RWPE1 (cell line): ENCODE data around the gene ARID1A.
A peak's percentile ranks its signal among the peaks of the same experiment; 100 is the strongest.
"Not testable (repeated sequence)": the region's sequence is repeated elsewhere in the genome, so short reads cannot be mapped to it uniquely, and the experiment has no call there.

Experiments
- CTCF ChIA-PET: fragments of 350-600 bp; sonication (Branson Sonifier 250); formaldehyde crosslinking; extraction: SDS; loops from one replicate; lab custom pipeline; 2021; lab: Yijun Ruan, JAX
- POLR2A ChIA-PET: fragments of 400-600 bp; formaldehyde crosslinking; extraction: SDS; loops from one replicate; lab custom pipeline; 2020; ENCODE audit warnings: antibody characterized with exemption; ENCODE audit not compliant: low non-redundant PET; lab: Yijun Ruan, JAX
- DNase-seq: peaks from one replicate; pipeline ENCODE4 v3.0.0; 2012; ENCODE audit warnings: low spot score
- H3K27ac ChIP-seq: fragments of 450-650 bp; 2 replicates; pipeline ENCODE4 v1.5.1; 2017
- TF ChIP-seq, protein P1 (sequence below): fragments of 450-650 bp; conservative IDR thresholded peaks from 2 replicates; pipeline ENCODE4 v1.5.1; 2017; ENCODE audit warnings: low read depth, mild to moderate bottlenecking

ARID1A gene

DNA sequence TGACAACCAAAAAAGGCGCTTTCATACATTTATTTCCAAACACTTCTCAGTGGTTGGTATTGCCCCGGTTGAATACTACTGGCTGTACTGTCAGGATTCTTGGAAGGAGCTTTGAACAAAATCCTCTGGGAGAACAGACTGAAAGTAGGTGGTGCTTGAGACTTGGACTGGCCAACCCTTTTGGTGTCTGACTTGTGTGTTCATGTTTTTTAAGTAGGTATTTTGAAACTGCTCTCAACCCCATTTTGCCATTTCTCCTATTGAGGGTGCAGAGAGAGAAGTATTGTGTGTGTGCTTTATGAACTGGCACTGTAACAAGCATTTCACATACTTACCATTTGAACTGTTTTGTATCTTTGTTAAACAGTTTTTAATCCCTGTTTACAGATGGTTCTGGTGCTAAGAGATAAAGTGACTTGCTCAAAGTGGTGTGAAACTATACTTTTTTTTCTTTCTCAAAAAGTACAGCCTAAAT is 21.2 kb downstream of the ARID1A start:
- ChIA-PET CTCF (interaction anchor here (1.2 kb wide), 1 partner anchor 115 kb away, joined by 3 read pairs; no protein-coding TSS in a partner anchor), POLR2A (interaction anchor here (0.7 kb wide), 1 partner anchor 1604 kb away, joined by 3 read pairs; no protein-coding TSS in a partner anchor)
- TF ChIP-seq, protein P1, sequence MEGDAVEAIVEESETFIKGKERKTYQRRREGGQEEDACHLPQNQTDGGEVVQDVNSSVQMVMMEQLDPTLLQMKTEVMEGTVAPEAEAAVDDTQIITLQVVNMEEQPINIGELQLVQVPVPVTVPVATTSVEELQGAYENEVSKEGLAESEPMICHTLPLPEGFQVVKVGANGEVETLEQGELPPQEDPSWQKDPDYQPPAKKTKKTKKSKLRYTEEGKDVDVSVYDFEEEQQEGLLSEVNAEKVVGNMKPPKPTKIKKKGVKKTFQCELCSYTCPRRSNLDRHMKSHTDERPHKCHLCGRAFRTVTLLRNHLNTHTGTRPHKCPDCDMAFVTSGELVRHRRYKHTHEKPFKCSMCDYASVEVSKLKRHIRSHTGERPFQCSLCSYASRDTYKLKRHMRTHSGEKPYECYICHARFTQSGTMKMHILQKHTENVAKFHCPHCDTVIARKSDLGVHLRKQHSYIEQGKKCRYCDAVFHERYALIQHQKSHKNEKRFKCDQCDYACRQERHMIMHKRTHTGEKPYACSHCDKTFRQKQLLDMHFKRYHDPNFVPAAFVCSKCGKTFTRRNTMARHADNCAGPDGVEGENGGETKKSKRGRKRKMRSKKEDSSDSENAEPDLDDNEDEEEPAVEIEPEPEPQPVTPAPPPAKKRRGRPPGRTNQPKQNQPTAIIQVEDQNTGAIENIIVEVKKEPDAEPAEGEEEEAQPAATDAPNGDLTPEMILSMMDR: no peak
- DNase-seq: no peak
- H3K27ac ChIP-seq: peak overlapping the region; percentile 71

DNA sequence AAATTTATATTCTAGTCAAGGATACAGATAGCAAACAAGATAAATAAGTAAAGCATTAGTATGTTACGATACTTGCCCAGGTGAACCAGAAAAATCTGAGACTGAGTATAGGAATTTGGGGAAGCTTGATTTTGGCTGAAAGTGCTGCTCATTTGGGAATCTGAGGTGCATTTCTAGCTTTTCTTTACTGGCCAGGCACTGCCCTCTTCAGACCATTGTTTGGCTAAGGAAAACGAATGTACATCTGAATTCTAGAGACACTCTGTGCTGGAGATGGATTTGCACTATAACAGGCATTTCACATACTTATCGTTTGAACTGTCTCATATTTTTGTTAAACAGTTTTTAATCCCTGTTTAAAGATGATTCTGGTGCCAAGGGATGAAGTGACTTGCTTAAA is 23.4 kb downstream of the ARID1A start:
- POLR2A ChIA-PET: no interaction called here
- TF ChIP-seq, protein P1: no peak
- CTCF ChIA-PET: no interaction called here
- no peak overlapping the region for H3K27ac ChIP-seq
- DNase-seq: no peak

DNA sequence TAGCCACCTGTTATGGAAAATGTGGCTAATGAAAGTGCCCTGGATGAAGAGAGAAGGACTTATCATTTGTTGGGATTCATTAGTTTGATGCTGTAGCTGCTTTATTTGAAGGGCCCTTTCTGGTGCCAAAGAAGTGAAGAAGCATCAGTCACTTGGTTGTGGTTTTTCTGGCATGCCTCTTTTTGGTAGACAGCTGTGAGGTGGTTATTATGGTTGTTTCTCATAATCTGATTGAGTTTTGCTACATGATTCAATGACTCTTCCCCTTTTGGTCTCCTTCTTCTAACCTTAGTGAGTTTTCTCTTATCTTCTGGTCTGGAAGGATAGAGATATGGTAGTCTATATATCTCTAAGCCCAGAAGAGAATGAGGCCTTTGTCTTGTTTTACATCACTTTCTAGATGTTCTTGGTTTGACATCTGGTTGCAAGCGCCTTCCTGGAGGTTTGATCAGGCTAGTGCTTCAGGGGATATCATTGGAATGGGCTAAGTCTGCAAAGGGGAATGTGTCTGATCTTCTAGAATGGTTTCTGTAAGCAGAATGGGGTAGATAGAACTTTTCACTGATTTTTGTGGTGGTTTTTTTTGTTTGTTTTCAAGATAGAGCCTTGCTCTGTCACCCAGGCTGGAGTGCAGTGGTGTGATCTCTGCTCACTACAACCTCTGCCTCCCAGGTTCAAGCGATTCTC is 26.0 kb downstream of the ARID1A start:
- TF ChIP-seq, protein P1: no peak
- CTCF ChIA-PET: interaction anchor here (0.6 kb wide), 2 partner anchors 190 to 1246 kb away, joined by 3 read pairs; no protein-coding TSS in a partner anchor
- DNase-seq: no peak
- H3K27ac ChIP-seq: no peak overlapping the region
- POLR2A ChIA-PET: no interaction called here

DNA sequence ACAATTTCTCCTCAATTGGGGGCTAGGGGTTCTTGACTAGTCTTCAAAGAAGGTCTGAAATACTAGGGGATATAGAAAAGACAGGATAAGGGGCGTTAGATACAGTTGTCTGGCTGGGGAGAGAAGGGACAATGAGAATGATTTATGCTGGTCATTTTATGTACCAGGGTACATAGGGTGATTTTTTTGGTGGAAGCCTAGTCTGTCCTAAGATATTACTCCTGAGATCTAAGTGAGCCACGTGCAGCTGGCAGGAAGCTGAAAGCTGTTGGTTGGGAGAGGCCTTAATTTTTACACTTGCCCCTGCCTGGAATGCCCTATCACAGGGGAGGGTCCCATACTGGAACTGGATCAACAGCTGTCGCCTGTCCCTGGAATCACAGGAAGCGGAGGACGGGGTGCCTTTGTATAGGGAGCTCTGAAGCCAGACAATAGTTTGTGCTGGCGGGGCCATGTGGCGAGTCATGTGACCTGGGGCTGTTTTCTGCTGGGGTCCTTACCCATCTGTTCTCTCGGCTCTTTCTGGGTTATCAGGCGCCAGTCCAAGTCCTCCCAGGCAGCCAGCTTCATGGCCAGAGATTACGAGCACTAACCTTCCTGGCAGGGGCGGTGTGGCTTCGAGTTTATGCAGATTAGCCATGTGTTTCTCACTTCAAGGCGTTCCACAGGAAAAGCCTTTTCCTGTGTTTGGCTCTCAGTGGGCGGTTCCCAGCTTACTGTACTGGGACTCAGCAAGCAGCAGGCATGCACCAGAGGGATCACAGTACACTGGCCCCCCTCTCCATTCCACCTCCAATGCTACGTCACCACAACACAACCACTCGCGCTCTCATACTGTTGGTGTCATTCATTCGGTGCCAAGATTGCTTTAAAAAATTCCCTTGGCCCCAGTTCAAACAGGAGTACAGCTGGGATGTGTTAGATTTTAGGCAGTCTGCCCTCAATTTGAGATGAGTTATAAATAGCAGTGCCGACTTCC is 27.5 kb downstream of the ARID1A start:
- ChIA-PET POLR2A (no interaction called here), CTCF (interaction anchor here (0.6 to 1.8 kb wide), 4 partner anchors 46 to 747 kb away, joined by 3 to 8 read pairs (median 4); no protein-coding TSS in a partner anchor)
- TF ChIP-seq, protein P1: no peak
- DNase-seq: peak; percentile 87
- peak overlapping the region; percentile 76 for H3K27ac ChIP-seq

DNA sequence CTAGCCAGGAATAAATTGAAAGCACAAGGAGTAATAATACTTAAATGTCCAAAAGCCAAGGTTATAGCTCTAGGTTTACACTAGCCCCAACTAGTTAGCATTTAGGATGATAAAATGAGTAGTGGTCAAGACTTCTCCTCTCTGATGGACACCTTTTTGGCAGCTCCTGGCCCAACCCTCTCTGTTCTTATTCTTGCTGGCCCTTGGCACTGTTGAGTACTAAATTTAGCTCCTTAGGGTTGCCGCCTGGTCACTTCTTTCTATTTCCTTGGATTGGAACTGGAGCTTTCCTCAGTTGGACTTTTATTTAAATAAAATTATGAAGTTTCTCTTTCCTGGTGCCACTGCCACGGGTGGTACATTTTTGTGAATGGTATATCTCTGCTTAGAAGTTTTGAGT is 28.3 kb downstream of the ARID1A start:
- TF ChIP-seq, protein P1: no peak
- DNase-seq: no peak
- H3K27ac ChIP-seq: no peak overlapping the region
- ChIA-PET CTCF (interaction anchor here (0.6 to 1.8 kb wide), 3 partner anchors 47 to 122 kb away, joined by 3 to 8 read pairs (median 4); no protein-coding TSS in a partner anchor), POLR2A (no interaction called here)

DNA sequence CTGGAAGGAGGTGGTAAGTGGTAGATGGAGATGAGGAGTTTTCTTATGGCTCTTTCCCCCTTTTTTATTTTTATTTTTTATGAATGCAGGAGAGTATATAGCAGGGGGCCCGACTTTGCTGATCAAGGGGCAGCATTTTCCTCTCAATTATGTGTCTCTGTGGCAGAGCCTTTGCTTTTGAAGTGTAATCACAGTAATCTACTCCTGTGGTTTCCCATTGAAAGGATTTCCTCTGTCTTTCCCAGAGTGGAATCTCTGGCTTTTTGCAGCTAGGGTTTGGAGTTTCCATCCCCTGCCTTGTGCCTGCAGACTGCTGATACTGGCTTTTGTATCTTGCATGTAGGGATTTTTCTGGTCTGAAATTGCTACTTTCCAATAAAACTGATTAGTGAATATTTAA is 29.1 kb downstream of the ARID1A start:
- TF ChIP-seq, protein P1: no peak
- CTCF ChIA-PET: interaction anchor here (0.5 kb wide), 1 partner anchor 225 kb away, joined by 3 read pairs; no protein-coding TSS in a partner anchor

DNA sequence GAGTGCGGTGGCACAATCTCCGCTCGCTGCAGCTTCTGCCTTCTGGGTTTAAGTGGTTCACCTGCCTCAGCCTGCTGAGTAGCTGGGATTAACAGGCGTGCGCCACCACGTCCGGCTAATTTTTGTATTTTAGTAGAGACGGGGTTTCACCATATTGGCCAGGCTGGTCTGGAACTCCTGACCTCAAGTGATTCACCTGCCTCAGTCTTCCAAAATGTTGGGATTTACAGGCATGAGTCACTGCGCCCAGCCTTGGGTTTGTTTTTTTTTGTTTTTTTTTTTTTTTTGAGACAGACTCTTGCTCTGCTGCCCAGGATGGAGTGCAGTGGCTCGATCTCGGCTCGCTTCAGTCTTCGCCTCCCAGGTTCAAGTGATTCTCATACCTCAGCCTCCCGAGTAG is 30.1 kb downstream of the ARID1A start:
- CTCF ChIA-PET, DNase-seq, H3K27ac ChIP-seq: not testable (repeated sequence)
- POLR2A ChIA-PET: interaction anchor here (0.6 kb wide), 1 partner anchor 294 kb away, joined by 4 read pairs; no protein-coding TSS in a partner anchor

More for the DNA sequence above, 29.1 kb downstream of the ARID1A start:
- H3K27ac ChIP-seq: no peak overlapping the region
- DNase-seq: no peak
- POLR2A ChIA-PET: no interaction called here
